Neural progenitor cell (in vitro differentiated cells): ENCODE data around the gene STMND1. TPM values are rescaled to one million over a fixed set of nuclear protein-coding genes. Genes with fewer than 3 reads are reported as not detected.
A peak's percentile ranks its signal among the peaks of the same experiment; 100 is the strongest.

Experiments
- DNase-seq: peaks from one replicate; pipeline ENCODE4 v3.0.0-alpha.2; 2016; ENCODE audit warnings: low spot score
- H2AFZ ChIP-seq: fragments of 200-600 bp; sonication (generic); replicated peaks from 2 replicates; pipeline ENCODE4 v1.6.1; 2016; ENCODE audit warnings: antibody characterized with exemption
- H3F3A ChIP-seq: fragments of 200-600 bp; sonication (generic); 2 replicates; pipeline ENCODE4 v1.6.1; 2016; ENCODE audit warnings: antibody characterized with exemption, low read depth
- H3K27ac ChIP-seq: fragments of 200-600 bp; sonication (generic); 2 replicates; pipeline ENCODE4 v1.5.1; 2016; ENCODE audit warnings: mild to moderate bottlenecking
- H3K27me3 ChIP-seq: fragments of 200-600 bp; sonication (generic); 2 replicates; pipeline ENCODE4 v1.6.1; 2016; ENCODE audit warnings: mild to moderate bottlenecking, moderate library complexity
- H3K36me3 ChIP-seq: fragments of 200-600 bp; sonication (generic); 2 replicates; pipeline ENCODE4 v1.5.1; 2016
- H3K4me1 ChIP-seq: fragments of 200-600 bp; sonication (generic); 2 replicates; pipeline ENCODE4 v1.6.1; 2016; ENCODE audit warnings: mixed run types
- H3K4me2 ChIP-seq: fragments of 200-600 bp; sonication (generic); 2 replicates; pipeline ENCODE4 v1.6.1; 2016
- H3K4me3 ChIP-seq: fragments of 200-600 bp; sonication (generic); 2 replicates; pipeline ENCODE4 v1.5.1; 2016
- H3K79me2 ChIP-seq: fragments of 200-600 bp; sonication (generic); 2 replicates; pipeline ENCODE4 v1.6.1; 2016; ENCODE audit warnings: low read depth
- H3K9ac ChIP-seq: fragments of 200-600 bp; sonication (generic); 2 replicates; pipeline ENCODE4 v1.6.1; 2016
- H3K9me3 ChIP-seq: fragments of 200-600 bp; sonication (generic); 2 replicates; pipeline ENCODE4 v1.5.1; 2016; ENCODE audit warnings: low read depth
- H4K20me1 ChIP-seq: fragments of 200-600 bp; sonication (generic); 2 replicates; pipeline ENCODE4 v1.6.1; 2016; ENCODE audit warnings: low read depth
- H3K27ac Mint-ChIP-seq: 3 replicates; pipeline ENCODE4 v1.8.0; 2021; ENCODE audit warnings: mixed read lengths
- H3K27me3 Mint-ChIP-seq: 2 replicates; pipeline ENCODE4 v1.8.0; 2022; ENCODE audit warnings: low read depth, mild to moderate bottlenecking, inconsistent platforms, moderate library complexity, mixed read lengths; ENCODE audit not compliant: insufficient read depth
- H3K36me3 Mint-ChIP-seq: 3 replicates; pipeline ENCODE4 v1.8.0; 2021; ENCODE audit warnings: mixed read lengths
- H3K4me1 Mint-ChIP-seq: 3 replicates; pipeline ENCODE4 v1.8.0; 2021; ENCODE audit warnings: mixed read lengths
- H3K4me3 Mint-ChIP-seq: 3 replicates; pipeline ENCODE4 v1.8.0; 2021; ENCODE audit warnings: mild to moderate bottlenecking, moderate library complexity, mixed read lengths
- H3K9me3 Mint-ChIP-seq: 3 replicates; pipeline ENCODE4 v1.8.0; 2020; ENCODE audit warnings: mixed read lengths
- EZH2 ChIP-seq: fragments of 200-600 bp; sonication (generic); IDR thresholded peaks from 2 replicates; pipeline ENCODE4 v1.6.1; 2017; ENCODE audit warnings: antibody characterized with exemption, mild to moderate bottlenecking, moderate library complexity
- EZH2phosphoT487 ChIP-seq: fragments of 200-600 bp; sonication (generic); IDR thresholded peaks from 2 replicates; pipeline ENCODE4 v1.6.1; 2017; ENCODE audit warnings: antibody characterized with exemption
- total RNA-seq: library from RNA; depleted of rRNA; stranded (reverse); fragments of >200 nt; gene quantifications from 2 replicates; pipeline ENCODE4 v1.2.3, GENCODE V29; 2015; ENCODE audit warnings: low replicate concordance
- TF ChIP-seq, protein P1 (sequence below): fragments of 200-600 bp; sonication (generic); IDR thresholded peaks from 2 replicates; pipeline ENCODE4 v1.5.1; 2017; ENCODE audit warnings: antibody characterized with exemption, mild to moderate bottlenecking

Gene STMND1
- total RNA-seq, 1 donor from 2014 or later, result not detected

DNA sequence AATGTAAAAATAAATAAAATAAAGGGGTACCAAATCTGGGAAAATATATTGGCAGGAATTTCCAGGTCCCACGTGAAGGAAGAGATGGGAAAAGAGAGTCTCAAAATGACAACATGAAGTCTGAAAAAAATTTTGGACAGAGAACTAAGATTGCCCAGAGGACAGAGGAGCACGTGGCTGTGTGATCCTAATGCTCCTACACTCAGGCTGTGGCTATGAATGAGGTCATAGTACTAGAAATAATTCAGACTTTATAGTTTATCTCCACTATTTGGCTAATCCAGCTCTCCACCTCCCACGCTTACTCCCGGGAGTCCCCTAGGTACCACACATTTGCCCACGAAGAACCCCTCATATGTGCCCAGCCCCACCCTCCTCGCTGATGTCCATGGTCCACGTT lies 42.8 kb upstream of the STMND1 start:
- no peaks in the 10 kb centered on the region for H3K9me3 ChIP-seq
- no peak for DNase-seq
- H3K4me3 ChIP-seq, result no peak overlapping the region
- TF ChIP-seq EZH2 (no peak), EZH2phosphoT487 (no peak)
- TF ChIP-seq, protein P1, sequence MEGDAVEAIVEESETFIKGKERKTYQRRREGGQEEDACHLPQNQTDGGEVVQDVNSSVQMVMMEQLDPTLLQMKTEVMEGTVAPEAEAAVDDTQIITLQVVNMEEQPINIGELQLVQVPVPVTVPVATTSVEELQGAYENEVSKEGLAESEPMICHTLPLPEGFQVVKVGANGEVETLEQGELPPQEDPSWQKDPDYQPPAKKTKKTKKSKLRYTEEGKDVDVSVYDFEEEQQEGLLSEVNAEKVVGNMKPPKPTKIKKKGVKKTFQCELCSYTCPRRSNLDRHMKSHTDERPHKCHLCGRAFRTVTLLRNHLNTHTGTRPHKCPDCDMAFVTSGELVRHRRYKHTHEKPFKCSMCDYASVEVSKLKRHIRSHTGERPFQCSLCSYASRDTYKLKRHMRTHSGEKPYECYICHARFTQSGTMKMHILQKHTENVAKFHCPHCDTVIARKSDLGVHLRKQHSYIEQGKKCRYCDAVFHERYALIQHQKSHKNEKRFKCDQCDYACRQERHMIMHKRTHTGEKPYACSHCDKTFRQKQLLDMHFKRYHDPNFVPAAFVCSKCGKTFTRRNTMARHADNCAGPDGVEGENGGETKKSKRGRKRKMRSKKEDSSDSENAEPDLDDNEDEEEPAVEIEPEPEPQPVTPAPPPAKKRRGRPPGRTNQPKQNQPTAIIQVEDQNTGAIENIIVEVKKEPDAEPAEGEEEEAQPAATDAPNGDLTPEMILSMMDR, result no peak
- Mint-ChIP-seq H3K36me3 (no peaks in the 10 kb centered on the region), H3K9me3 (no peaks in the 10 kb centered on the region), H3K4me1 (no peaks in the 10 kb centered on the region), H3K27me3 (no peaks in the 10 kb centered on the region), H3K27ac (no peak overlapping the region), H3K4me3 (no peak overlapping the region)
- no peaks in the 10 kb centered on the region for H3K4me1 ChIP-seq
- no peaks in the 10 kb centered on the region for H4K20me1 ChIP-seq
- no peaks in the 10 kb centered on the region for H3F3A ChIP-seq
- no peak overlapping the region for H3K9ac ChIP-seq
- H3K27ac ChIP-seq, result no peak overlapping the region
- H3K4me2 ChIP-seq, result no peak overlapping the region
- H3K27me3 ChIP-seq, result peaks cover 6% of the 10 kb centered on the region
- no peak overlapping the region for H2AFZ ChIP-seq
- H3K79me2 ChIP-seq, result no peaks in the 10 kb centered on the region
- no peaks in the 10 kb centered on the region for H3K36me3 ChIP-seq

DNA sequence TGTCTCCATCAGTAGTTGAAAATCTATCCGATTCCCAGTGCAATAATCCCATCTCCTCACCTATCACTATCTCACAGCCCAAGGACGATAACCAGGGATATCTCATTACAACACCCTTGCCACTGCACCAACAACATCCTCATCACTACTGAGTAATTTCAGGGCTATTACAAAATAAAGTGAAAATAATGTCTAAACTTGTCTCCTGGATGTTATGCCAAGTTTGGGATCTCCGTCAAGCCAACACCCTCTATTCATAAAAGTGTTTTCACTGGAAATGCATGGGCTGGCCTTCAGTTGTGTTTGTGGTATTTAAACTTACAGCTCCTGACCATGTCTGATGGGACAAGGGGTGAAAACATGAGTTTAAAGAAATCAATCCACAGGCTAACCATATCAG lies 42.0 kb upstream of the STMND1 start:
- H3K4me3 Mint-ChIP-seq, result no peak overlapping the region
- Histone ChIP-seq H3K9me3 (no peaks in the 10 kb centered on the region), H3K27ac (no peak overlapping the region), H3K4me2 (no peak overlapping the region), H3K9ac (no peak overlapping the region), H3K4me3 (no peak overlapping the region), H2AFZ (no peak overlapping the region), H3K27me3 (peaks cover 6% of the 10 kb centered on the region), H3K4me1 (no peaks in the 10 kb centered on the region), H3K79me2 (no peaks in the 10 kb centered on the region), H3K36me3 (no peaks in the 10 kb centered on the region), H3F3A (no peaks in the 10 kb centered on the region), H4K20me1 (no peaks in the 10 kb centered on the region)
- no peaks in the 10 kb centered on the region for H3K27me3 Mint-ChIP-seq
- H3K27ac Mint-ChIP-seq, result no peak overlapping the region
- no peak for DNase-seq
- no peaks in the 10 kb centered on the region for H3K36me3 Mint-ChIP-seq
- no peaks in the 10 kb centered on the region for H3K9me3 Mint-ChIP-seq
- no peaks in the 10 kb centered on the region for H3K4me1 Mint-ChIP-seq
- TF ChIP-seq EZH2phosphoT487 (no peak), EZH2 (no peak)
- TF ChIP-seq, protein P1, result no peak

DNA sequence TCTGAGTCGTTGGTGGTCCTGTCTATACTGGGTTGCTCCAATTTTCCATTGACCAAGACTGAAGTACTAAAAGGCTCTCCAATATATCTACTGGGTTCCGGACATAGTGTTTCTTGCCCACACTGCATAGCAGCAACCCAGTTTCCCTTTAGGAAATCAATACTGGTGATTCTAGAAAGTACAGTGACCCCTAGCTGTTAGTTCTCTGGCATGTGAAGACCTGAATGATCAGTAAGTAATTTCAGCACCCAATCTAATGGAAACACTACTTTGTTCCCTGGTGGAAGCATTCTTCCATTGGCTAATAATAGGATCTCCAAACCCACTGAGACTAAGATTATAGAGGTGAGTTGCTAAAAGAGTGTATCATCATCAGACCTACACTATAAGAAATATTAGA lies 40.8 kb upstream of the STMND1 start:
- Mint-ChIP-seq H3K27ac (no peak overlapping the region), H3K27me3 (no peaks in the 10 kb centered on the region)

More for the DNA sequence above, 40.8 kb upstream of the STMND1 start:
- no peaks in the 10 kb centered on the region for H3K36me3 Mint-ChIP-seq
- Histone ChIP-seq H3K4me1 (no peaks in the 10 kb centered on the region), H3K36me3 (no peaks in the 10 kb centered on the region), H3K27ac (no peak overlapping the region), H3K27me3 (peaks cover 6% of the 10 kb centered on the region), H3K9ac (no peak overlapping the region), H2AFZ (no peak overlapping the region), H3F3A (no peaks in the 10 kb centered on the region), H3K9me3 (no peaks in the 10 kb centered on the region), H3K4me2 (no peak overlapping the region), H4K20me1 (no peaks in the 10 kb centered on the region), H3K79me2 (no peaks in the 10 kb centered on the region), H3K4me3 (no peak overlapping the region)
- H3K9me3 Mint-ChIP-seq, result no peaks in the 10 kb centered on the region
- no peak overlapping the region for H3K4me3 Mint-ChIP-seq
- TF ChIP-seq, protein P1, result peak; percentile 9
- no peak for TF ChIP-seq EZH2
- DNase-seq, result no peak
- no peaks in the 10 kb centered on the region for H3K4me1 Mint-ChIP-seq
